HG03520 (cell line): ENCODE measurements around the gene ACSL3.
"Not testable (repeated sequence)": the region's sequence is repeated elsewhere in the genome, so short reads cannot be mapped to it uniquely, and the experiment has no call there.

Source experiments
- ATAC-seq: cut with Tn5 transposase; IDR thresholded peaks from one replicate; pipeline ENCODE4 v1.9.1; 2021; ENCODE audit warnings: mild to moderate bottlenecking, moderate library complexity; ENCODE audit not compliant: unreplicated experiment

ACSL3 gene

GRCh38 chr2:222860740-222861410, at the start of gene ACSL3:
Gene ACSL3 (plus strand): TSS chr2:222861036. CDS start chr2:222908773, 47,737 bp downstream.
- peak; percentile 98 for ATAC-seq

DNA sequence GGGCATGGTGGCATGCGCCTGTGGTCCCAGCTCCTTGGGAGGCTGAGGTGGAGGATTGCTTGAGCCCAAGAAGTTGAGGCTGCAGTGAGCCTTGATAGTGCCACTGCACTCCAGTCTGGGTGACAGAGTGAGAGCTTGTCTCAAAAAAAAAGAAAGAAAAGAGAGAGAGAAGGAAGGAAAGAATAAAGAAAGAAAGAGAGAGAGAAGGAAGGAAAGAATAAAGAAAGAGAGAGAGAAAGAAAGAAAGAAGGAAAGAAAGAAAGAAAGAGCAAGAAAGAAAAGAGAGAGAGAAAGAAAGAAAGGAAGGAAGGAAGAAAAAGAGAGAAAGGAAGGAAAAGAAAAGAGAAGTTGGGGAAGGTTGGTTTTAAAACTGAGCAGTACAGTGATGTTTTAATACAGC, 49.0 kb upstream of the ACSL3 start:
- no peak for ATAC-seq

DNA sequence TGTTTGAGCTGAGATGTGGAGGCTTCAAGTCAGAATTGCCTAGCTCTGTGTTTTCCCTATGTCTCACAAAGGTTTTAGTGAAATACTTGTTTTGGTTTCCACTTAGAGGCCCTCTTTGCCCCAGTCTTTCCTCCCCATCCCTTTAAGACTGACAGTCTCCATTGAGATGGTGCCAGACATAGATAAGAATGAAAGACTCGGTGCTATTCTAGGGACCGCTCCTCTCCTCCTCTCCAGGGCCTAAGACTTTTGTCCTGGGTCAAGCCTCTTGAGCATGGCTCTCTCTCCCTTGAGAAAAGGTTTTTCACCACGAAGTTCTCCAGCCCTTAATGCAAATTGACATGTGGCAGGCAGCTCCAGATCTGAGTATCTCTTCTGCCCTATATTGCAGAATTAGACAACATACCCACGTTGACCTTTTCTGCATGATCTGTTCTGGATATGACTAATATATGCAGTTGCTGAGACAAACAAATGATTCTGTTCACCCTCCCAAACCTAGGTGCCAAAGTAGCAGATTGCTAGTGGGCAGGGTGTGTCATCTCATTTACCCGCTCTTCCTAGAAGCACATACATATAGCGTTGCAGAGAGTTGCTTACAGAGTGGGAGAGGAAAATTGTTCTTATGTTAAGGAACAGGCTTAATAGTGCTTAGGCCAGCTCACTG, 47.5 kb upstream of the ACSL3 start:
- peak; percentile 95 for ATAC-seq

GRCh38 chr2:222819722-222820333, 41.0 kb upstream of the ACSL3 start:
- ATAC-seq = no peak

DNA sequence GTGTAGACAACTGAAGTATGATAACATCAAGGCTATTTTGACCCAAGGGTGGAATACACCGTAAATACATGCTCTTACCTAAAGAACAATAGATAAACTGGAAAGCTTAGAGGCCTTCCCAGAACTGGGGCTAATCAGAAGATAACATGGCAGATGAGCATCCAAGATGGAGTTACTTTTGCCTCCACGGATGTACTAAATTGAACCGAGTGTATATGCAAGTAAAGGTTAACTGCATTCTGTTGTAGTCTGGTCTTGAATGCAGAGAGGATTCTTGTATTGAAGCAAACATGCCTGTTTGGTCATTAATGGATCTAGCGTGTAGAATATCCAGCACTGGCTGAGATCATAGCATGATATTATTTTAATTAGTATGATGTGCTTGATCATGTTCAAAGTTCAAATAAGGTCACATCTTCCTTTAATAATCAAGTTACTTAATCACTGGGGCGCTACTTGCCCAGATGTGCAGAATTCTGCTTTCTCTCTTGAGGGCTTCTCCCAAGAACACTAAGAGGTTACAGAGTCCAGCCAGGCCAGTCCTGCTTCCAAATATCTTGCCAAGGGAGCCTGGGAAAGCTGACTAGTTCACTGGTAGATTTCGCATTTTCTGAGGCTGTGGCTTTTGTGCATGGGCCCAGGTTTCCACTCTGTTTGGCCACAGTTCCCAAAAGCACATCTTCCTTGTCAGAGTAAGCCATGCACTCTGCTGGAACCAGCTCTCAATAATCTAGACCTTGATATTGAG, 37.5 kb upstream of the ACSL3 start:
- ATAC-seq = no peak

DNA sequence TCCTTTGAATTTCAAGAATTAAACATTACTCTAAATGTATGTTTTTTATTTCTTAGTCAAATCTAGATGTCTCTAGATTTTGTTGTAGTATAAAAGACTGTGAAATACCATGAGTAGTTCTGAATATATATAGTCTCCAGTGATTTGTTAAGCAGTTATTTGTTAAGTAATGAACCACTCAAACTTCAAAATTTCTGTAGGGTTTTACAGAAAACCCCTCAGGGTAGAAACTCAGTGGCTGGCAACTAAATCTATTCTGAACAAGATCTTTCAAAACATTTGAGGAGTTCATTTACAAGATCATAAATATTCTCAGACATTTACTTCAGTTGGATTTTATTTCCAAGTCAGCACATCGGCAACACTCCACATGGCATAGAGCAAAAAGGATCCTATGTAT, 35.8 kb upstream of the ACSL3 start:
- ATAC-seq = no peak

- no peak for ATAC-seq
Observed at GRCh38 chr2:222827417-222827816, 33.4 kb upstream of the ACSL3 start.

- no peak for ATAC-seq
Observed at GRCh38 chr2:222828572-222828971, 32.3 kb upstream of the ACSL3 start.

DNA sequence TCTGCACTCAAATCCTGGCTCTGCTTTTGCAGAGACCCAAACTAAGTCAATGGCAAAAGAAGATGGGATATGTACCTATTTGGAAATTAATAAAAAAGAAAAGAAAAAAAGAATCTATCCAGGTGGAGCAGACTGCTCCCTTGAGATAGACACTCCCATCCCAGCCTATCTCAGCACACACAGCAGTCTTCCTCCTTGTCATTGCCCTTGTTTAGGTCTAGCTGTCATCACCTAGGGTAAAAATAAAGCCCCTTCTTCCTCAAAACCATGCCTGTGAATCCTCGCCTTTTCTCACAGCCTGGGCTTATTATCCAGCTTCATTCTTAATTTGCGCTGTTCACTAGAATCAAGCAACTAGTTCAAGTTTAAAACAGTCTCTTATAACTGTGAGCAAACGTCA, 30.7 kb upstream of the ACSL3 start:
- ATAC-seq = no peak

- ATAC-seq = no peak
Observed at GRCh38 chr2:222833410-222833809, 27.4 kb upstream of the ACSL3 start.

DNA sequence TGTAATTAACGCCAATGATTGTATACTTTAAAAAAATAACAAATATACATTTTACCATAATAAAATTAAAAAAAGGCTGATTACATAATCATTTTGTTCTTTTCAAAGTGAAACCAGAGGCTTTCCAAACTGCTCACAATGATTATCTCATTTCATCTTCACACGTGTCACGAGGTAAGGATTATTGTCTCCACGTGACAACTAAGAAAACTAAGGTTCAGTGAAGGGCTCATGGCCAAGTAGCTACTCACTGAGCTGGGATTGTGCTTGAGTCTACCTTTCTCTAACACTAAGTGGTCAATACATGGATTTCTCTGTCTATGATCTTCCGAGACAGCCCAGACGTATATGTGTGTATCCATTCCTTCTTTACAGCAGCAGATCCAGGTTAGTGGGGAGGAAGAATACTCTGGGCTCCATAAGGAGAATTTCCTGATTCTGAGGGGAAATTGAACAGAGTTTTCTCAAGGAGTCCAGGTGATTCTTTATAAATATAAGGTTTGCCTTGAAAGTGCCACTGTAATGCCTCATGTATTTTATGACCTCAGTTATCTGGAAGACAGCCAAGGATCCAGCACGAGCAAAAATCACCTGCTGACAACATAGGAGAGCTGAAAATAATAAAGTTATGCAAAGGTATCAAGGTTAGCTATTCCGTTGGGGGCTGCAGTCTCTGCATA, 25.6 kb upstream of the ACSL3 start:
- no peak for ATAC-seq

- ATAC-seq = no peak
Observed at GRCh38 chr2:222835823-222836151, 25.0 kb upstream of the ACSL3 start.

DNA sequence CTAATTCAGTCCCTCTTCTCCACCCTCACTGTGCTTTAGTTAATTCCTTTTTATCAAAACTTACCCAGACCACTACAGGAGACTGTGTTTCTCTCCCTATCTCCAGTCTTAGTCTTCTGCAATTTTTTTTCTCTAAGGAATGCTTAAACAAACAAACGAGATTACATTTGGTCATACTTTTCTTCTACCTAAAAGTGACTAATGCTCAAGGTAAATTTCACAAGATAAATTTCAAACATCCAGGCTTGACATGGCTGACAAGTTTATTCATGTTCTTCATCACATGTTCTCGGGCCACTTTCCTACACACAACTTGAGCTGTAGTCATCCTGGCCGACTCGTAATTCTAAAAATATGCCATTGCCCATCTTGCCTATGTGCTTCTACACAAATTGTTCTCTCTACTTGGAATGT, 23.2 kb upstream of the ACSL3 start:
- ATAC-seq = no peak

DNA sequence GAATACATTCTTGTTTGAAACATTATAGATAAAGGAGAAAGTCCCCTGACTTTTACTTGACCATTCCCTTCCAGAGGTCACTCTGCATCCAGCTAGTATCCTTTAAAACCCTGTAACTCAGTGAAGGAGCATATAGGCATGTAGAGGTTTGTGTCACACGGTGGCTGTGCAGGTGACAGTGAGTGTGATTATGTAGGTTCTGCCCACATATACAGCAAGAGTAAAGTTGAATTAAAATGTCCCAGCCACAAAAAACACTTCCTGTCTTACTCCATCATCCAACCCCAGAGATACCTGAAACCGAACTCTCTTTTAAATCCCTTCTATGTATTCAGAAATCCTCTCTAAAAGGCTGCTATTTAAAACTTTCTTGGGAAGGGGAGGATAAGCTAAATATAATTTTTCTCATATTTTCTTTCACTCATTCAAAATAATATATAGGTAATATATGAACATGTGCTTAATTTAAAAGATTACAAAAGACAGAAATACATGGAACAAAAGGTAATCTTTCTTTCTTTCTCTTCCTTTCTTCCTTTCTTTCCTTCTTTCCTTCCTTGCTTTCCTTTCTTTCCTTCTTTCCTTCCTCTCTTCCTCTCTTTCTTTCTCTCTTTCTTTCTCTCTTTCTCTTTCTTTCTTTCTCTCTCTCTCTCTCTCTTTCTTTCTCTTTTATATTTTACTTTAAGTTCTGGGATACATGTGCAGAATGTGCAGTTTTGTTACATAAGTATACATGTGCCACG, 20.6 kb upstream of the ACSL3 start:
- no peak for ATAC-seq

GRCh38 chr2:222842491-222843174, 18.2 kb upstream of the ACSL3 start:
- ATAC-seq = no peak

DNA sequence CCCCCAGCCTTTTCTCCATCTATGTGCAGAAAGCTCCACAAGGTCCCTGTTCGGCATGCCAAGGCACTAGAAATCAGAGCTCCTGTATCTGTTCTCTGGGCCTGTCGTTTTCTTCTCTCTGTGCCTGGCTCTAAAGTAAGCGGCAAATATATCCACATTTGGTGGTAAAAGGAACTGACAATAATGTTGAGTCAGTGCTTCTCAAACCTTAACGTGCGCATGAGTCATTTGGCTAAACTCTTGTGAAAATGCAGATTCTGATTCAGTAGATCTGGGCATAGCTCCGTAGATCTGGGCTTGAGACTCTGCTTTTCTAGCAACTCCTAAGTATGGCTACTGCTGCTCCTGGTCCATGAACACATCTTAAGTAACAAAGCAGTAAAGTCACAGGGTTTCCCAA, 16.5 kb upstream of the ACSL3 start:
- ATAC-seq = no peak

GRCh38 chr2:222845314-222845713, 15.5 kb upstream of the ACSL3 start:
- not testable (repeated sequence) for ATAC-seq

GRCh38 chr2:222846003-222846402, 14.8 kb upstream of the ACSL3 start:
- ATAC-seq = no peak

DNA sequence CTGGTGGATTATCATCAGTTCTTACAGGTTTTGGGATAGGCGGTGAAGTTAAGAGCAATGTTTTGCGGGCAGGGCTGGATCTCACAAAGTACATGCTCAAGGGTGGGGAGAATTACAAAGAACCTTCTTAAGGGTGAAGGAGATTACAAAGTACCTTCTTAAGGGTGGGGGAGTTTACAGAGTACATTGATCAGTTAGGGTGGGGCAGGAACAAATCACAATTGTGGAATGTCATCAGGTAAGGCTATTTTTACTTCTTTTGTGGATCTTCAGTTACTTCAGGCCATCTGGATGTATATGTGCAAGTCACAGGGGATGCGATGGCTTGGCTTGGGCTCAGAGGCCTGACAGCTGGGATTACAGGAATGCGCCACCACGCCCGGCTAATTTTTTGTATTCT, 12.8 kb upstream of the ACSL3 start:
- ATAC-seq = not testable (repeated sequence)

GRCh38 chr2:222848862-222849261, 12.0 kb upstream of the ACSL3 start:
- no peak for ATAC-seq
